ENCODE data around the gene GYPC. TPM values are rescaled to one million over a fixed set of nuclear protein-coding genes. Genes with fewer than 3 reads are reported as not detected.
"Not testable (repeated sequence)": the region's sequence is repeated elsewhere in the genome, so short reads cannot be mapped to it uniquely, and the experiment has no call there.

The GYPC gene
- total RNA-seq, 1 donor from 2014 or later: 297 TPM

- DNase-seq: no peak
Measured at GRCh38 chr2:126671488-126671887, 15.5 kb downstream of the GYPC start.

GRCh38 chr2:126672980-126673605 is 17.1 kb downstream of the GYPC start:
- no peak for DNase-seq

- DNase-seq: no peak
Measured at GRCh38 chr2:126674075-126674744, 18.3 kb downstream of the GYPC start.

- no peak for DNase-seq
Measured at GRCh38 chr2:126675637-126676036, 19.7 kb downstream of the GYPC start.

- no peak for DNase-seq
Measured at GRCh38 chr2:126676221-126677175, 20.5 kb downstream of the GYPC start.

- no peak for DNase-seq
Measured at GRCh38 chr2:126677176-126677538, 21.2 kb downstream of the GYPC start.

GRCh38 chr2:126678269-126679065 is 22.5 kb downstream of the GYPC start:
- DNase-seq: no peak

GRCh38 chr2:126679094-126679713 is 23.2 kb downstream of the GYPC start:
- DNase-seq: no peak

GRCh38 chr2:126681505-126681904 is 25.5 kb downstream of the GYPC start:
- DNase-seq: no peak

- no peak for DNase-seq
Measured at GRCh38 chr2:126685629-126686028, 29.7 kb downstream of the GYPC start.

GRCh38 chr2:126686286-126686685 is 30.3 kb downstream of the GYPC start:
- DNase-seq: no peak

GRCh38 chr2:126686841-126687485 is 31.0 kb downstream of the GYPC start:
- DNase-seq: no peak

GRCh38 chr2:126687503-126687902 is 31.5 kb downstream of the GYPC start:
- DNase-seq: no peak

- peak; percentile 64 for DNase-seq
Measured at GRCh38 chr2:126688594-126688993, 32.6 kb downstream of the GYPC start.

- DNase-seq: peak; percentile 42
Measured at GRCh38 chr2:126692241-126692640, 36.3 kb downstream of the GYPC start.

- not testable (repeated sequence) for DNase-seq
Measured at GRCh38 chr2:126692934-126693592, 37.1 kb downstream of the GYPC start.

- no peak for DNase-seq
Measured at GRCh38 chr2:126696644-126697520, 40.9 kb downstream of the GYPC start.

- no peak for DNase-seq
Measured at GRCh38 chr2:126698376-126698775, 42.4 kb downstream of the GYPC start.

- DNase-seq: no peak
Measured at GRCh38 chr2:126699018-126699417, 43.1 kb downstream of the GYPC start.

All from dermis blood vessel endothelial cell (primary cell).